Activated CD4-positive, CD25-positive, alpha-beta regulatory T cell treated with anti-CD3 and anti-CD28 coated beads, Interleukin-2, amount 50 U/mL, for 16 hours (primary cell): ENCODE measurements around the gene P2RY2.
"Not testable (repeated sequence)": the region's sequence is repeated elsewhere in the genome, so short reads cannot be mapped to it uniquely, and the experiment has no call there.

Experiments used
- DNase-seq: peaks from one replicate; pipeline ENCODE4 v3.0.0-alpha.2; 2020; ENCODE audit warnings: low read depth, low spot score

P2RY2 gene

DNA sequence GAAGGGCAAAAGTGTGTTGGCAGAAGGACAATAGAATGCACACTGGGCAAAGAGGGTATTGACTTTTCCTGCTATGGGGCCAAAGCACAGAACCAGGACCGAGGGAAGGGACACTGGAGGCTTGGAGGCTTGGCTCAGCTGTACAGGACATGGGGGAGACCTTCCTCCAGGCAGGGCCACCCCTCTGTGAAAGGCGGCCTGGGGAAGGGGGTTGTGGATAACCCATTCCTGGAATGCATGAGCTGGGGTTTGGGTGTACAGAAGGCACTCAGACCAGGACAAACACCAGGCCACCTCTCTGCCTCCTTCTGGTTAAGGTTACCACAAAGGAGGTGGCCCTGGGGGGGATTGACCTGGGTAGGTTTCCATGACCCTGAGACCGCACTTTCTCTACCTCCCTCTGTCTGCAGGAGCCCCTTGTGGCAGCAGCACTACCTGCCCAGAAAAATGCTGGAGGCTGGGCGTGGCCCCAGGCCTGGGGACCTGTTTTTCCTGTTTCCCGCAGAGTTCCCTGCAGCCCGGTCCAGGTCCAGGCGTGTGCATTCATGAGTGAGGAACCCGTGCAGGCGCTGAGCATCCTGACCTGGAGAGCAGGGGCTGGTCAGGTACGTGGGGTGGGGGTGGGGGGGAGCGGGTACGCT, 9.6 kb downstream of the P2RY2 start:
- DNase-seq: no peak

DNA sequence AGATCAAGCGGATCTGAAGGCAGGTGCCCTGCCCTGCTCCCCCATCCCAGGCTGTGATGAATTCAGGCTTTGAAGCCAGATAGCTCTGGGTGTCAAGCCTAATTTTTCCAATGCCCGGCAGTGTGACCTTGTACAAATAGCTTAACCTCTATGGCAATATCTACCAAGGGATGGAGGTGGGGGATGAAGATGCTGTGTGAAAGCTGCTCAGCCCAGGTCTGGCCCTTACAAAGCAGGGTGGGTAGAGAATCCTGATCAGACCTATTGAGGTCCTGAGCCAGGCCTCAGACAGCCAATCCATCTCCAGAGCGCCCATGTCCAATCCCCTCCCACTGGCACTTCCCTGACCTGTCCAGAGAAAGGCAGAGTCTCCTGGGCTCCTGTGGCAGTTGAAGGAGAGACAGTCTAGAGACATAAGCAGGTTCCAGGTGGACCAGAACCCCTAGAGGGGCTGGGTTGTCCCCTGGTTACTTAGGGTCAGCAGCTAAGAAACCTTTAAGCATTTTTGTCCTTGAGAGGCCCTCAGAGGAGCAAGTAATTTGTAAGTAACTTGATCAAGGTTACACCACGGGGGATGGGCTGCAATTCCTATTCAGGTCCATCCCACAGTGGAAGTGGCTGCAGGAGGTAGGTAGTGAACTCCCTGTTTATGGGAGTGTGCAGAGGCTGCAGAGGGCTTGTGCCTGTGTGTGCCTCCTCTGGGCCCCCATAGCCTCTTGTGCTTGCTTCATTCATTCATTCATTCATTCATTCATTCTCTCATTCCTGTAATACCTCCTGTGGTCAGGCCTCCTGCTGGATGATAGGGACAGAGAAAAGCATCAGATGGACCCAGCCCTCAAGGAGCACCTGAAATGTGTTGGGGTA, 10.4 kb downstream of the P2RY2 start:
- DNase-seq: no peak

DNA sequence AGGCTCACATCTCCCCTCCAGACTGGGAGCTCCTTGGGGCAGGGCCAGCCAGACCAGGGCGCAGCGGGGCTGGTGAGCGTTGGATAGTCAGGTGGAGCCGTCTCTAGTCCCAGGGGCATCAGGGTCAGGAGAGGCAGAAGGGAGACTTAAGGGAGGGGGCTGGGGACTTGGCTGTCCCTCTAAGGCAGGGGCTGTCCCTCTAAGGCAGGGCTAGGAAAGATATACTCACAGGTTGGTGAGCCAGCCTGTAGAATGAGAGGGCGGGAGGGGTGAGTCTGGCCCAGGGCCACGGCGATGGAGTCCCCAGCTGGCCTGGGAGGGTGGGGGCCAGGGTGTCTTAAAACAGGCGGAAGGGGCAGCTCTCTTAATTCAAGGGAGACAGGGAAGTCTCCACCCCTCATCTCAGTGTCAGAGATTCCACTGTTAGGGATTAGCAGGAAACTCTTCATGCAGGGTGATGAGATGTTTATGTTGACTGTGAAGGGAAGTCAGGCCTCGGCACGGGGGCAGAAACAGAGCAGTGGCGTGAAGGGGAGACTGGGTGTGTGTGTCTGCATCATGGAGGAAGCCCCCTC, 11.3 kb downstream of the P2RY2 start:
- DNase-seq: no peak

DNA sequence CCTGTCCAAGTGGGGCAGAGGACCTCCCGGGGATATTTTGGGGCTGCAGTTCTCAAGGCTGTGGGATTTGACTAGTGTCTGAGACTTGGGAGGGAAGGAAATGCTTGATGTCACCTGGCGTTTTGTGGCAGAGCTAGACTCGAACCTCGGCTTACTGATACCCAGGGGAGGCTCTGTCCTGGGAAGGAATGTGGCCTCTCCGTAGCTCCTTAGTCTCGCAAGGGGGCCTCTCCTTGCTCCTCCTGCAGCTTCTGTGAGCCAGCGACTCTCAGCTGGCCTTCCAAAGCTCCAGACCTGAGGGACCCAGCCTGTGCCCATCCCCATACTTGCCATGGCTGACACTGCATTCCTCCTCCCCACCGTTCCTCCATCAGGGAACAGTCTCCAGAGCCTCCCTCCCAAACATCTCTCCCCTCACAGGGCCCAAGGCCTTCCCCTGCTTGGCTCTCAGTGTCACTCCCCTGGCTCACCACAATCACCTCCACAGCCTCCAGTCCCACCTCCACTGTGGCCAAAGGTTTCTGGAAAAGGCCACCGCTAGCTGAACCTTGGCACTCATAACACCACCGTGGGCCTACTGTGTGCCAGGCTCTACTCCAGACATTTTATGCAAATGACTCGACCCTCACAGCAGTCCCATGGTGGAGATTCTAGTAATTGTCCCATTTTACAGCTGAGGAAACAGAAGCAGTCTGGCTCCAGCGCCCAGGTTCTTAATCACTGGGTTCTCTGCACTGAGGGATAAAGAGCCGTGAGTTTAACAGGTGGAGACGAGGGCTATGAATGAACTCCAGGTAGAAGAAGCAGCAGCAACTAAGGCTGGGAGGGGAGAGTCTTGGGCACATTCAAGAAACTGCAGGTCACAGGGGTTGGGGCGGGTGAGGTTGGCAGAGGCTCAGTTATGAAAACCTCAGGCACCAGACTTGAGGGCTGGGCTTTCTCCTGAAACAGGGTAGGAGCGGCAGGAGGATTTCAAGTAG, 12.1 kb downstream of the P2RY2 start:
- DNase-seq: no peak

DNA sequence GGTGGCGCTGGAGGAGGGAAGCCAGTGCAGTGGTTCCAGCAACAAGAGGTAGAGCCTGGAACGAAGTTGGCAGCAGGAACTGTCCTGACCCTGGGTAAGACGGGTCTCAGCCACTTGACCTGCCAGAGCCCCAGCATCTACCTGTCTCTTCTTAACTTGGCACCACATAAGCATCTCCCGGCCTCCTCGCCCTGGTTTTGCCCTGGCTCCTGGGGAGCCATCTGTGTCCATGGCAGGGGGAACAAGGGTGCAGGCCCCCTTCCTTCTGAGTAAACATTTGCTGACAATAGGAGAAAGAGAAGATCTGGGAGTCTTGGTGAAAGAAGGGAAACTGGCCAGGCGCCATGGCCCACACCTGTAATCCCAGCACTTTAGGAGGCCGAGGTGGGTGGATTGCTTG, 12.8 kb downstream of the P2RY2 start:
- no peak for DNase-seq

DNA sequence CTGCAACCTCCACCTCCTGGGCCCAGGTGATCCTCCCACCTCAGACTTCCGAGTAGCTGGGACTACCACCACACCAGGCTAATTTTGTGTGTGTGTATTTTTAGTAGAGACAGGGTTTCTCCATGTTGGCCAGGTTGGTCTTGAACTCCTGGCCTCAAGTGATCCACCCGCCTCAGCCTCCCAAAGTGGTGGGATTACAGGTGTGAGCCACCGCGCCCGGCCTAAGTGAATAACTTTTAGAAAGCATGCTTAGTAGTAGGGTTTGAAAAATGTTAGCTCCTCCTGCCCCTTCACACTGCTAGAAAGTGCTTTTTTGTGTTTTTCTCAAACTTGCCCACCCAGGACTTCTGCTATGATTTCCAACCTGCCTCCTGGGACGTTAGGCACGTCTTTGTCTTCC, 14.4 kb downstream of the P2RY2 start:
- DNase-seq: not testable (repeated sequence)

DNA sequence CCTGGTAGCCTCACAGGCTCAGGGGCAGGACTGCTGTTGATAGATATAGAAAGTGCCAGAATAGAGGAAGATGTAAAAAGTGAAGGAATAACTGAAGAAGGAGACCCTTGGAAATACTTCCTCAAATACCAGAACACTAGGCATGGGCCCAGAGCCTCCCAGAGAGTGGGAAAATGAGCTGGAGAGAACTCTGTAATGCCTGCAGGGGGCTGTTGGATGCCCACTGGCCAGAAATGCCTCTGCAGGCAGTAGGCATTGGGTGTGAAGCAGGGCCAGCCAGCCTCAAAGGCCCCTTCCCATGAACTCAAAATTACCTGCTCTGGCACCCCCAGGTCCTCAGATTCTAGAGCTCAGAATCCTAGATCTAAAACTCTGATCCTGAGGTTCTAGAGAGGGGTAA, 15.1 kb downstream of the P2RY2 start:
- no peak for DNase-seq

DNA sequence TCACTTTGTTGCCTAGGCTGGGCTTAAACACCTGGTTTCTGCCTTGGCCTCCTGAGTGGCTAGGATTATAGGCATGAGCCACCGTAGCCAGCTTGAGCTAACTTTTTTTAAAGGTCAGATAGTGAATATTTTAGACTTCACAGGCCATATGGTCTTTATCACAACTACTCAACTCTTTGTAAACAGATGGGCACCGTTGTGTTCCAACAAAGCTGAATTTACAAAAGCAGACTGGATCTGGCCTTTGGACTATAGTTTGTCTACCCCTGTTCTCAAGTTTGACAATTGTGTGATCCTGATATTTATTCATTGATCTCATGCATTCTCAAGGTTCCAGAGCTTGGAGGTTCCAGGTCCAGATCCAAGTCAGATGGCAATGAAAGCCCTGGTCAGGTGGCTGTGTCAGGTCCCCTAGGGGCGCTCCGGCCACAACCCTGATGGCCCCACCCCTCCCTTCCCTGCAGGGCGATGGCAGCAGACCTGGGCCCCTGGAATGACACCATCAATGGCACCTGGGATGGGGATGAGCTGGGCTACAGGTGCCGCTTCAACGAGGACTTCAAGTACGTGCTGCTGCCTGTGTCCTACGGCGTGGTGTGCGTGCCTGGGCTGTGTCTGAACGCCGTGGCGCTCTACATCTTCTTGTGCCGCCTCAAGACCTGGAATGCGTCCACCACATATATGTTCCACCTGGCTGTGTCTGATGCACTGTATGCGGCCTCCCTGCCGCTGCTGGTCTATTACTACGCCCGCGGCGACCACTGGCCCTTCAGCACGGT, 15.8 kb downstream of the P2RY2 start:
- DNase-seq: no peak

DNA sequence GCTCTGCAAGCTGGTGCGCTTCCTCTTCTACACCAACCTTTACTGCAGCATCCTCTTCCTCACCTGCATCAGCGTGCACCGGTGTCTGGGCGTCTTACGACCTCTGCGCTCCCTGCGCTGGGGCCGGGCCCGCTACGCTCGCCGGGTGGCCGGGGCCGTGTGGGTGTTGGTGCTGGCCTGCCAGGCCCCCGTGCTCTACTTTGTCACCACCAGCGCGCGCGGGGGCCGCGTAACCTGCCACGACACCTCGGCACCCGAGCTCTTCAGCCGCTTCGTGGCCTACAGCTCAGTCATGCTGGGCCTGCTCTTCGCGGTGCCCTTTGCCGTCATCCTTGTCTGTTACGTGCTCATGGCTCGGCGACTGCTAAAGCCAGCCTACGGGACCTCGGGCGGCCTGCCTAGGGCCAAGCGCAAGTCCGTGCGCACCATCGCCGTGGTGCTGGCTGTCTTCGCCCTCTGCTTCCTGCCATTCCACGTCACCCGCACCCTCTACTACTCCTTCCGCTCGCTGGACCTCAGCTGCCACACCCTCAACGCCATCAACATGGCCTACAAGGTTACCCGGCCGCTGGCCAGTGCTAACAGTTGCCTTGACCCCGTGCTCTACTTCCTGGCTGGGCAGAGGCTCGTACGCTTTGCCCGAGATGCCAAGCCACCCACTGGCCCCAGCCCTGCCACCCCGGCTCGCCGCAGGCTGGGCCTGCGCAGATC, 16.5 kb downstream of the P2RY2 start:
- DNase-seq: no peak

DNA sequence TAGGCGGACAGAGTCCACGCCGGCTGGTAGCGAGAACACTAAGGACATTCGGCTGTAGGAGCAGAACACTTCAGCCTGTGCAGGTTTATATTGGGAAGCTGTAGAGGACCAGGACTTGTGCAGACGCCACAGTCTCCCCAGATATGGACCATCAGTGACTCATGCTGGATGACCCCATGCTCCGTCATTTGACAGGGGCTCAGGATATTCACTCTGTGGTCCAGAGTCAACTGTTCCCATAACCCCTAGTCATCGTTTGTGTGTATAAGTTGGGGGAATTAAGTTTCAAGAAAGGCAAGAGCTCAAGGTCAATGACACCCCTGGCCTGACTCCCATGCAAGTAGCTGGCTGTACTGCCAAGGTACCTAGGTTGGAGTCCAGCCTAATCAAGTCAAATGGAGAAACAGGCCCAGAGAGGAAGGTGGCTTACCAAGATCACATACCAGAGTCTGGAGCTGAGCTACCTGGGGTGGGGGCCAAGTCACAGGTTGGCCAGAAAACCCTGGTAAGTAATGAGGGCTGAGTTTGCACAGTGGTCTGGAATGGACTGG, 17.2 kb downstream of the P2RY2 start:
- no peak for DNase-seq

DNA sequence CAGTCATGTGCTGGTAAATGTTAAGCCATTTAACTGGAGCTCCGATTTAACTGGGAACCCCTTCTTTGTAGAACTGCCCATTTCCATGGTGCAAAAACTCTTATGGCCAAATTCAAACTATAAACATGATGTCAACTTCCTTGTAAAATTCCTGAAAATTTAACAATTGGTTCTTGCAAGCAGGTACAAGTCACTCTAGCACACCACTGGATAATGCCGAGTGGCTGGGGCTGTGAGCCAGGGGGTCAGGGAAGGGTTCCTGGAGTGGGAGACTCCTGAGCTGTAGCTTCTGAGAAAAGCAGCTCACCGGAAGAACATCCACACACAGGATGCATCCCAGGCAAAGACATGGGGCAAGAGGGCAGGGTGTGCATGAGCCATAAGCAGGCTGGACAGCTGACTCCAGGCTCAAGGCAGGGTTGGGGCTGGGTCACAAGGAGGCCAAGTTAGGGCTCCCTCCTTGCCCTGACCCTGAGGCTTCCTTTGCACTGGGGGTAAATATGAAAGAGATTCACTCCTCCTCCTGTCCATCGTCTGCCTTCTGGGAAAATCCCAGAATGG, 18.2 kb downstream of the P2RY2 start:
- no peak for DNase-seq

DNA sequence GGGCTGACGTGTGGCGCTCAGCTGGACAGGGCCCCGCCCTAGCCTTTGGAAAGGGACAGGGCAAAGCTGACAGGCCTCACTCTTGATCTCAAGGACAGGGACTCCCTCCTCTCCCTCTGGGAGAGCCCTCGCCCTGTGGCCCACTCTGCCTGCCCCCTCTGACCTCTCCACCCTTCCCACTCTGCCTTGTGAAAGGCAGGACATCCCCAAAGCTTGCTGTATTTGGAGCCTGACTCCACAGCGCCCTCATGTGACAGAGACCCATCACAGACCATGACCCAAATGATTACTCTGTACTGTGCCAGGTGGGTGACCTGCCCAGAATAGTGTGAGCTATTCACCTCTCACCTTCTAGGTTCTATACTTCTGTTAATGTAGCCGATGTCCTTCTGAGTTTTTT, 18.8 kb downstream of the P2RY2 start:
- DNase-seq: no peak

DNA sequence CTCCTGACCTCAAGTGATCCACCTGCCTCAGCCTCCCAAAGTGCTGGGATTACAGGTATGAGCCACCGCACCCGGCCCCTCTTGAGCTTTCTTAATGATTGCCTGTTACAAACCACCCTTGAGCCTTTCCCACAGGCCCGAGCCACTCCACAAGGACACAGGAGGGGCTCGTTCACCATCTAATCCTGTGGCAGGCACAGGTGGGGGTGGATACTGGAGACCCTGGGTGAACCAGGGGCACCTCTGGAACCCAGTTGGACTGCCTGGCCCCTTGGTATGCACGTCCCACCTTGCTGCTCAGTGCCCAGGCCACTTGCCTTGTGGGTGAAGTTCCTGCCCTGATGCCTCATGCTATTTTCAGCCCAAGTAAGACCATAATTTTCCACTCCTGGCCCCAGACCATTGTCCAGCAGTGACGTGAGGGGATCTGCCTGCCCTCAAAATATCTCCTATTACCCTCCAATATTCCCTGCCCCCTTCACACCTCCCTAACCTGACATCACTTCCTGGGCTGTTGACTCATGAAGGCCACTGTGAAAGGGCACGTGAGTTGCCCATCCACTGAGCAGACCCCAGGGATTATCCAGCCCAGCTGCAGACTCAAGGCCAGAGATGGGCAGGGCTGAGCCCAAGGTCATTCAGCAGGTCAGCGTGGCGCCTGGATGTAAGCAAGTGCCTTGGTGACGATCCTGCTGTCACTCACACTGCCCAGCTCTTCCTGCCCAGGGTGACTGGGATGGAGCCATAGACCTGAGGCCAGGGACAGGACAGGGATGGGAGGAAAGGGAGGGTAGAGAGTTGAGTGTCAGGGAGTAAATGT, 19.6 kb downstream of the P2RY2 start:
- no peak for DNase-seq

DNA sequence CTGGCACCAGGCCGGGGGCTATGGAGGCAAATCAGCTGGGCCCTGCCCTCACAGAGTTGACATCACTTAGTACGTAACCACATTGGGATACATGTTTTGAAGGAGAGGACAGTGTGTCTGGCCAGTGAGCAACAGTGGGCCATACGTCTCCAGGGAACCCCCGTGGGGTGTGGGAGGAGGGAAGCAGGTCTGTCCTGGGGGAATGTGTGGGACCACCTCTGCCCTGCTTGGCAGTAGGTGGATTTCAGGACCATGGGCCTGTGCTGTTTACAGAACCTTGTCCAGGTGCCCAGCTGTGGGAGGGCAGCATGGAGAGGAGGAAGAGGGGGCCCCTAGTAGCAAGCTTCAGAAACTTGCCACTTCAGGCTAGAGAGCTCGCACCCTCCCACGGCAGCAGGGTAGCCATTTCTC, 21.0 kb downstream of the P2RY2 start:
- no peak for DNase-seq

DNA sequence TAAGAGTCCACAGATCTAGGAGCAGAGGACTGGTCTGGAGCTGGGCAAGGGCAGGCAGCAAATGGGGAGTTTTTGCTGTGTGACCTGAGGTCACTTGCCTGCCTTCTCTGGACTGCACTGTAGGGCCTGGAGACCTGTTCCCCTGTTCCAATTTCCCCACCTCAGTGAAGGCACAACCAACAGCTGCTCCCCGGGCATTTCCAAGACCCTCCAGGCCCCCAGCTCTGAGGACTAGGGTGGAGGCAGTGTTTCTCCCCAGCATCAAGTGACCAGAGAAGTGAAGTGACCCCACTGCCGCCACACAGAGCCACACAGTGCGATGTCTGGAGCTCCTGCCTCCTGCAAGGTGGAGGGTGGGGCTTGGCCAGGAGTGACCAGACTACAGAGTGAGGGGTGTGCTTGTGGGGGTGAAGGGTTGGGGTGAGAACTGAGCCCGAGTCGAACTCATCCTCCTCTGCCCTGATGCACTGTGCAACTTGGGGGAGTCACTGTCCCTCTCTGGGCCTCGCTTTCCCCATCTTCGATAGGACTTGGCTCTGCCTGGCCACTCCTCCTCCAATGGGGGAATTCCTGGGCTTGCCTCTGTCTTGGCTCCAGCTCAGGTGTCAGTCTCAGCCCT, 21.6 kb downstream of the P2RY2 start:
- DNase-seq: no peak

DNA sequence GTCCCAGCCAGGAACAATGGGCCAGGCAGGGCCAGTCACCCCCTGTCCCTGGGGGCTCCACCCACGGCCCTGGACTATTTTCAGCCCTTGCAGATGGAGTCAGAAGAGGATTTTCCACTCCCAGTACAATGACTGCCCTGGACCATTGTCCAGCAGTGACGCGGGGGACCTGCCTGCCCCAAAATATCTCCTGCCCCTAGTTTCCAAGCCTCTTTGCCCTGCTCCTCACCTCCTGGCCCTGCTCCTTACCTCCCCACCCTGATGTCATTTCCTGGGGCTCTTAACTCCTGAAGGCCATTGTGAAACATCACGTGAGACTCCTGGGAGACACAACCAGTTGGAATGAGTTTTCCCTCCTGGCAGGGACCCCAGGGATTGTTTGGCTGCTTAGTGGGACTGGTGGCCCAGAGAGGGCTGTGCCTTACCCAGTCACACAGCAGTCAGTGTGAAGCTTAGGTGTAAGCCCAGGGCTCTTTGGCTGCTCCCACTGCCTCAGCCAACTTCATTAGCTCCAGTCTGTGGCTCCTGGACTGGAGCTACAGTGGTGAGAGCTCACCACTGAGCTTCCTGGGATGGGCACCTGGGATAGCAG, 22.2 kb downstream of the P2RY2 start:
- no peak for DNase-seq

DNA sequence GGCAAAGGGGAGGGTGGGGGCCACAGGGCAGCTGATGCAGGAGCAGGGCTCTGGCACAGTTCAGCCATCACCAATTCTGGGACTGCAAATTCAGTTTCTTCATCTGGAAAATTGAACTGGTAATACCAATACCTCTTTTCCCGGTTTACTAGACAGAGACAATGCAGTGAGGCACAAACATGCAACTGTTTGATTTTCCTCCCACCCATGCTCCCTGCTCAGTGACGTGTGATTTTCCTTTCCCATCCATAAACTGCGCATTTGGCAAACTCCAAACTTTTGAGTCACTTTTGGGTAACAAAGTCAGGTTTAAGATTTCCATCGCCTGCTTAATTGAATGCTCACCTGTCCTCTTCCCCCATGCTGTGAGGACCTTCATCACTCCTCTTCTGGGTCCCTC, 23.2 kb downstream of the P2RY2 start:
- DNase-seq: no peak
